Muscle layer of colon (tissue), 2 donors: Measurements from ENCODE around the gene BTBD9.

Experiments
- H3K27ac ChIP-seq: one replicate; pipeline ENCODE4 v1.7.0; 2013; ENCODE audit warnings: low read depth, mild to moderate bottlenecking, low read length, moderate library complexity
- H3K27me3 ChIP-seq, 2 donors: one replicate each; pipeline ENCODE4 v1.7.0; 2013; ENCODE audit warnings: low read length in 2 of 2, mild to moderate bottlenecking in 2 of 2; ENCODE audit not compliant: insufficient read depth in 2 of 2, control insufficient read depth in 1 of 2
- H3K36me3 ChIP-seq: one replicate; pipeline ENCODE4 v1.7.0; 2013; ENCODE audit warnings: mild to moderate bottlenecking, low read length; ENCODE audit not compliant: insufficient read depth
- H3K4me1 ChIP-seq: one replicate; pipeline ENCODE4 v1.7.0; 2013; ENCODE audit warnings: mild to moderate bottlenecking, low read length; ENCODE audit not compliant: insufficient read depth
- H3K4me3 ChIP-seq, 2 donors: one replicate each; pipeline ENCODE4 v1.7.0; 2013; ENCODE audit warnings: low read length in 2 of 2, low read depth in 1 of 2, mild to moderate bottlenecking in 1 of 2, moderate library complexity in 1 of 2
- H3K9ac ChIP-seq: one replicate; pipeline ENCODE4 v1.7.0; 2013; ENCODE audit warnings: low read length
- H3K9me3 ChIP-seq: one replicate; pipeline ENCODE4 v1.7.0; 2013; ENCODE audit warnings: mild to moderate bottlenecking, low read length
- donor health status: abdominal sarcoma.
- donor health status: Adenocarcinoma of cecum.

BTBD9 gene

GRCh38 chr6:38168699-38169098 lies 471.0 kb downstream of the BTBD9 start:
- Histone ChIP-seq H3K27me3 (no peaks in the 10 kb centered on the region), H3K36me3 (peaks cover 2% of the 10 kb centered on the region), H3K9me3 (no peaks in the 10 kb centered on the region), H3K4me3 (no peak overlapping the region), H3K27ac (no peak overlapping the region), H3K9ac (no peak overlapping the region), H3K4me1 (peaks cover 4% of the 10 kb centered on the region)

GRCh38 chr6:38168126-38168525 lies 471.6 kb downstream of the BTBD9 start:
- Histone ChIP-seq H3K36me3 (no peaks in the 10 kb centered on the region), H3K27ac (no peak overlapping the region), H3K9ac (no peak overlapping the region), H3K9me3 (no peaks in the 10 kb centered on the region), H3K4me1 (peaks cover 4% of the 10 kb centered on the region), H3K4me3 (no peak overlapping the region), H3K27me3 (no peaks in the 10 kb centered on the region)

- Histone ChIP-seq H3K4me3 (no peak overlapping the region), H3K27ac (no peak overlapping the region), H3K9ac (no peak overlapping the region), H3K9me3 (no peaks in the 10 kb centered on the region), H3K36me3 (no peaks in the 10 kb centered on the region), H3K27me3 (no peaks in the 10 kb centered on the region), H3K4me1 (peaks cover 4% of the 10 kb centered on the region)
These were observed 472.1 kb downstream of the BTBD9 start for GRCh38 chr6:38167598-38167997.

GRCh38 chr6:38166411-38167240 lies 473.1 kb downstream of the BTBD9 start:
- Histone ChIP-seq H3K9me3 (no peaks in the 10 kb centered on the region), H3K27ac (no peak overlapping the region), H3K4me3 (no peak overlapping the region), H3K36me3 (no peaks in the 10 kb centered on the region), H3K27me3 (no peaks in the 10 kb centered on the region), H3K9ac (no peak overlapping the region), H3K4me1 (peaks cover 4% of the 10 kb centered on the region)

- Histone ChIP-seq H3K36me3 (no peaks in the 10 kb centered on the region), H3K9me3 (no peaks in the 10 kb centered on the region), H3K4me1 (no peaks in the 10 kb centered on the region)
These were observed 475.0 kb downstream of the BTBD9 start for GRCh38 chr6:38164671-38165108.

GRCh38 chr6:38164131-38164481 lies 475.6 kb downstream of the BTBD9 start:
- H3K4me1 ChIP-seq, result no peaks in the 10 kb centered on the region
- no peaks in the 10 kb centered on the region for H3K27me3 ChIP-seq
- no peaks in the 10 kb centered on the region for H3K9me3 ChIP-seq
- no peak overlapping the region for H3K9ac ChIP-seq
- H3K36me3 ChIP-seq, result no peaks in the 10 kb centered on the region
- no peak overlapping the region for H3K27ac ChIP-seq
- no peak overlapping the region for H3K4me3 ChIP-seq

More at GRCh38 chr6:38164671-38165108, 475.0 kb downstream of the BTBD9 start:
- H3K27me3 ChIP-seq, result no peaks in the 10 kb centered on the region
- no peak overlapping the region for H3K27ac ChIP-seq
- H3K4me3 ChIP-seq, result no peak overlapping the region
- H3K9ac ChIP-seq, result no peak overlapping the region

GRCh38 chr6:38163186-38164130 lies 476.3 kb downstream of the BTBD9 start:
- no peaks in the 10 kb centered on the region for H3K9me3 ChIP-seq
- no peak overlapping the region for H3K27ac ChIP-seq
- H3K36me3 ChIP-seq, result no peaks in the 10 kb centered on the region
- no peaks in the 10 kb centered on the region for H3K4me1 ChIP-seq
- H3K4me3 ChIP-seq, result no peak overlapping the region
- no peaks in the 10 kb centered on the region for H3K27me3 ChIP-seq
- no peak overlapping the region for H3K9ac ChIP-seq

GRCh38 chr6:38162493-38163185 lies 477.1 kb downstream of the BTBD9 start:
- no peak overlapping the region for H3K9ac ChIP-seq
- no peak overlapping the region for H3K27ac ChIP-seq
- H3K4me1 ChIP-seq, result no peaks in the 10 kb centered on the region
- H3K9me3 ChIP-seq, result no peaks in the 10 kb centered on the region
- H3K4me3 ChIP-seq, result no peak overlapping the region
- no peaks in the 10 kb centered on the region for H3K27me3 ChIP-seq
- H3K36me3 ChIP-seq, result no peaks in the 10 kb centered on the region

GRCh38 chr6:38161754-38162492 lies 477.8 kb downstream of the BTBD9 start:
- Histone ChIP-seq H3K27ac (no peak overlapping the region), H3K4me1 (no peaks in the 10 kb centered on the region), H3K9ac (no peak overlapping the region), H3K27me3 (no peaks in the 10 kb centered on the region), H3K9me3 (no peaks in the 10 kb centered on the region), H3K36me3 (no peaks in the 10 kb centered on the region), H3K4me3 (no peak overlapping the region)

- no peak overlapping the region for H3K27ac ChIP-seq
- no peak overlapping the region for H3K4me3 ChIP-seq
- H3K27me3 ChIP-seq, result no peaks in the 10 kb centered on the region
- H3K36me3 ChIP-seq, result no peaks in the 10 kb centered on the region
- H3K9me3 ChIP-seq, result no peaks in the 10 kb centered on the region
- H3K9ac ChIP-seq, result no peak overlapping the region
- no peaks in the 10 kb centered on the region for H3K4me1 ChIP-seq
These were observed 478.4 kb downstream of the BTBD9 start for GRCh38 chr6:38161331-38161730.
